HL-60/S4 (cell line): Measurements from ENCODE around the gene CCSAP.

ENCODE experiments used
- in situ Hi-C: fragments of 300-500 bp; cut with MboI; formaldehyde crosslinking; loops from 2 replicates; pipeline ENCODE4 v1.14.3; 2022; ENCODE audit warnings: low sequenced_read_pairs

CCSAP gene

GRCh38 chr1:229288516-229288915 lies 54.3 kb downstream of the CCSAP start:
- in situ Hi-C loops = no loop called here

GRCh38 chr1:229287267-229287666 lies 55.6 kb downstream of the CCSAP start:
- in situ Hi-C loops = no loop called here

GRCh38 chr1:229286099-229286766 lies 56.6 kb downstream of the CCSAP start:
- in situ Hi-C loops = no loop called here

GRCh38 chr1:229285440-229285839 lies 57.4 kb downstream of the CCSAP start:
- in situ Hi-C loops = no loop called here

- in situ Hi-C loops = no loop called here
Observed at GRCh38 chr1:229284887-229285286, 58.0 kb downstream of the CCSAP start.

GRCh38 chr1:229283183-229283611 lies 59.6 kb downstream of the CCSAP start:
- in situ Hi-C loops = no loop called here

- in situ Hi-C loops = no loop called here
Observed at GRCh38 chr1:229282295-229282823, 60.5 kb downstream of the CCSAP start.

GRCh38 chr1:229281339-229281926 lies 61.4 kb downstream of the CCSAP start:
- in situ Hi-C loops = no loop called here

- in situ Hi-C loops = no loop called here
Observed at GRCh38 chr1:229280921-229281320, 61.9 kb downstream of the CCSAP start.

- in situ Hi-C loops = no loop called here
Observed at GRCh38 chr1:229280037-229280828, 62.6 kb downstream of the CCSAP start.

GRCh38 chr1:229279242-229279641 lies 63.6 kb downstream of the CCSAP start:
- in situ Hi-C loops = no loop called here

GRCh38 chr1:229278120-229278741 lies 64.6 kb downstream of the CCSAP start:
- in situ Hi-C loops = no loop called here

- in situ Hi-C loops = no loop called here
Observed at GRCh38 chr1:229275005-229275404, 67.8 kb downstream of the CCSAP start.

GRCh38 chr1:229273507-229274232 lies 69.2 kb downstream of the CCSAP start:
- in situ Hi-C loops = loop anchor here (25.0 kb wide), 1 partner anchor 1039 kb away; no protein-coding TSS in a partner anchor

- in situ Hi-C loops = loop anchor here (25.0 kb wide), 1 partner anchor 1040 kb away; no protein-coding TSS in a partner anchor
Observed at GRCh38 chr1:229272164-229273158, 70.4 kb downstream of the CCSAP start.

- in situ Hi-C loops = loop anchor here (25.0 kb wide), 1 partner anchor 1041 kb away; no protein-coding TSS in a partner anchor
Observed at GRCh38 chr1:229271448-229272159, 71.2 kb downstream of the CCSAP start.
